Measurements from ENCODE around the gene ZNF783. TPM values are rescaled to one million over a fixed set of nuclear protein-coding genes. Genes with fewer than 3 reads are reported as not detected.
"Not testable (repeated sequence)": the region's sequence is repeated elsewhere in the genome, so short reads cannot be mapped to it uniquely, and the experiment has no call there.

Gene ZNF783
- total RNA-seq, 1 donor from 2014 or later = 30.0 TPM

- DNase-seq (ENCODE audit: low spot score) = no peak
Observed at GRCh38 chr7:149300620-149301285, 38.8 kb downstream of the ZNF783 start.

GRCh38 chr7:149302222-149302621 lies 40.2 kb downstream of the ZNF783 start:
- DNase-seq (ENCODE audit: low spot score) = no peak

- no peak for DNase-seq (ENCODE audit: low spot score)
Observed at GRCh38 chr7:149302865-149303264, 40.9 kb downstream of the ZNF783 start.

GRCh38 chr7:149304006-149304405 lies 42.0 kb downstream of the ZNF783 start:
- no peak for DNase-seq (ENCODE audit: low spot score)

- no peak for DNase-seq (ENCODE audit: low spot score)
Observed at GRCh38 chr7:149306854-149307253, 44.9 kb downstream of the ZNF783 start.

GRCh38 chr7:149307775-149308501 lies 45.9 kb downstream of the ZNF783 start:
- no peak for DNase-seq (ENCODE audit: low spot score)

- DNase-seq (ENCODE audit: low spot score) = no peak
Observed at GRCh38 chr7:149310113-149310836, 48.3 kb downstream of the ZNF783 start.

GRCh38 chr7:149310990-149311573 lies 49.1 kb downstream of the ZNF783 start:
- DNase-seq (ENCODE audit: low spot score) = no peak

- no peak for DNase-seq (ENCODE audit: low spot score)
Observed at GRCh38 chr7:149313981-149314380, 52.0 kb downstream of the ZNF783 start.

- no peak for DNase-seq (ENCODE audit: low spot score)
Observed at GRCh38 chr7:149316606-149317005, 54.6 kb downstream of the ZNF783 start.

GRCh38 chr7:149317496-149317895 lies 55.5 kb downstream of the ZNF783 start:
- DNase-seq (ENCODE audit: low spot score) = no peak

GRCh38 chr7:149317986-149318672 lies 56.1 kb downstream of the ZNF783 start:
- no peak for DNase-seq (ENCODE audit: low spot score)

GRCh38 chr7:149319376-149319775 lies 57.4 kb downstream of the ZNF783 start:
- DNase-seq (ENCODE audit: low spot score) = no peak

- DNase-seq (ENCODE audit: low spot score) = no peak
Observed at GRCh38 chr7:149320313-149321124, 58.5 kb downstream of the ZNF783 start.

- DNase-seq (ENCODE audit: low spot score) = not testable (repeated sequence)
Observed at GRCh38 chr7:149321125-149321905, 59.3 kb downstream of the ZNF783 start.

GRCh38 chr7:149321978-149322541 lies 60.1 kb downstream of the ZNF783 start:
- no peak for DNase-seq (ENCODE audit: low spot score)

- no peak for DNase-seq (ENCODE audit: low spot score)
Observed at GRCh38 chr7:149322737-149323136, 60.7 kb downstream of the ZNF783 start.

GRCh38 chr7:149325248-149325647 lies 63.3 kb downstream of the ZNF783 start:
- no peak for DNase-seq (ENCODE audit: low spot score)

- no peak for DNase-seq (ENCODE audit: low spot score)
Observed at GRCh38 chr7:149329265-149329664, 67.3 kb downstream of the ZNF783 start.
